ENCODE results near the gene SLC7A11.
"Not testable (repeated sequence)": the region's sequence is repeated elsewhere in the genome, so short reads cannot be mapped to it uniquely, and the experiment has no call there.

SLC7A11 gene

GRCh38 chr4:138242834-138243156, 646 bp upstream of the SLC7A11 start:
- no peak for DNase-seq (ENCODE audit: low read depth, low spot score)

DNA sequence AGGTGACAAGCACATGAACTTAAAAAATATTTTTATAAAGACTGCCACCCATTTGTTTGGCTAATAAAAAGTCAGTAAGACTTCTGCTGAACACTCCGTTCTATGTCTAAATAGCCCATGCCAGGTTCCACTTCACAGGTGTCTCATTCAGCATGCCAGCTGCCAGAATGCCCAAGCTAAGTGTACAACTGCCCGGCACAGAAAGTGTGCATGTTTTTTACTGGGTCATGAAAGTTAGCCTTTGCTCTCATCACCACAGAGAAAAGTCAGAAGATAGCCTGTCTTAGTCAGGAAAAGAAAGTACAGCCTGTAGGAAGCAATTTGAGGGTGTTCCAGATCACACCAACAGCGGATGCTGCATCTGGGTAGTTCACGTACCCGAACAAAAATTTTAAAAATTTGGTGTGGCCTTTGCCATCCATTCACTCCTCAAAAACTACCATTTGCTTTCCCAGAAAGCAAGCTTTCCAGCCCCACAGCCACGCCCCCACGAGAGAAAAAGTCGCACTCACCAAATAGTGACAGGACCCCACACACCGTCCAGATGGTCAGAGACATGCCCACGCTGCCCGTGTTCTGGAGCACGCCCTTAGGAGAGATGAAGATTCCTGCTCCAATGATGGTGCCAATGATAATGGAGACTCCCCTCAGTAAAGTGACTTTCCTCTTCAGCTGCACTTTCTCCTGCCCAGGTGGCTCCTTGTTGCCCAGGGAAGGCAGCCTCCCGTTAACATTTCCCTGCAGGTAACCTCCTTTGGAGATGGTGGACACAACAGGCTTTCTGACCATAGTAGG, 671 bp downstream of the SLC7A11 start:
- DNase-seq (ENCODE audit: low read depth, low spot score): no peak

DNA sequence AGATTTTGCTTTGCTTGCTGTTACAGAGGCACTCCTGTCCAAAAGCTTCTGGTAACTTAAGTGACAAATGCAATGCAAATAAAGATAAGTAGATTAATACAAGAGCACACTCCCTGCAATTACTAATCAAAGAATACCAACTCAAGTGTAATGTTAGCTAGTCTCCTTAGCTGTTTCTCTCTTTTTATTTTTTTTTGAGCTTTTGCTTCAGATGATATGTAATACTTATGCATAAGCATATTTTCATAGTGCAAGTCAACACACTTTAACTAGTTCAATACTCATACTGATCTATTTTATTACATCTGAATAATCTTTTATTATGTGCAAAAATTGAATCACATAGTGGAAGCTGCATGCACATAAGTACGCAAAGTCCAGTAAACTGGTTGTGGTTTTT, 2.7 kb downstream of the SLC7A11 start:
- DNase-seq (ENCODE audit: low read depth, low spot score): no peak

- no peak for DNase-seq (ENCODE audit: low read depth, low spot score)
These were observed 3.4 kb downstream of the SLC7A11 start for GRCh38 chr4:138238521-138239292.

- not testable (repeated sequence) for DNase-seq (ENCODE audit: low read depth, low spot score)
These were observed 5.0 kb downstream of the SLC7A11 start for GRCh38 chr4:138237132-138237531.

DNA sequence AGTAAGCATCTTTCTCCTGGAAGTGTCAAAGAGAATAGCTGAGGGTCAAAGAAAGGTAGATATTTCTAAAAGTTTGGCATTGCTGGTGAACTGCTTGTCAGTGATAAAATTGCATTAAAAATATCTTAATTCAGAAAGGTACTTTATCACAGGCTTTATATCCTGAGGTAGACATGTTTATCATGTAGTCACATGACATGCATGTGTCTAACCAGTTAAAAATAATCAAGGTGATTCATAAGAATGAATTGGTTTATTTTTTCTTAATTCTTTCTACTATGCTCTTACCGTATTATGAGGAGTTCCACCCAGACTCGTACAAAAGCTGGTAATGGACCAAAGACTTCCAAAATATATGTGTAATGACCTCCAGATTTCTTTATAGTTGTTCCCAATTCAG, 6.1 kb downstream of the SLC7A11 start:
- no peak for DNase-seq (ENCODE audit: low read depth, low spot score)

GRCh38 chr4:138235419-138235952, 6.7 kb downstream of the SLC7A11 start:
- DNase-seq (ENCODE audit: low read depth, low spot score): peak; percentile 25

DNA sequence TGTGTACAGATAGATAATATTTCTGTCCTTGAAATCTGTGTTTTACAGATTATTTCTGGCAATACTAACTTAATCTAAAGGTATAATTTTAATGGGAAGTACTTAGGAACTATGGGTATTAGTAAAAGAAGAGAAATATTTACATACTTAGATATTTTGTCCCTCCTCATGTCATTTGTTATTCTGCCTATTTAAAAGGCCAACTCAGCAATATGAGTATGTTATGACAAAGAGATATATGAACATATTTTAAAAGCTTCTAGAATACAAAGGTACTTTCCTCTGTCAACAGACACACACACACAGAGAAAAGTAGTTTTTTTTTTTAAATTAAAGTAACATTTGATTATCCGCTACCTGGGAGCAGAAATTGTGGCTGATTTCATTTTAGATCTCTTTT, 7.9 kb downstream of the SLC7A11 start:
- DNase-seq (ENCODE audit: low read depth, low spot score): no peak

DNA sequence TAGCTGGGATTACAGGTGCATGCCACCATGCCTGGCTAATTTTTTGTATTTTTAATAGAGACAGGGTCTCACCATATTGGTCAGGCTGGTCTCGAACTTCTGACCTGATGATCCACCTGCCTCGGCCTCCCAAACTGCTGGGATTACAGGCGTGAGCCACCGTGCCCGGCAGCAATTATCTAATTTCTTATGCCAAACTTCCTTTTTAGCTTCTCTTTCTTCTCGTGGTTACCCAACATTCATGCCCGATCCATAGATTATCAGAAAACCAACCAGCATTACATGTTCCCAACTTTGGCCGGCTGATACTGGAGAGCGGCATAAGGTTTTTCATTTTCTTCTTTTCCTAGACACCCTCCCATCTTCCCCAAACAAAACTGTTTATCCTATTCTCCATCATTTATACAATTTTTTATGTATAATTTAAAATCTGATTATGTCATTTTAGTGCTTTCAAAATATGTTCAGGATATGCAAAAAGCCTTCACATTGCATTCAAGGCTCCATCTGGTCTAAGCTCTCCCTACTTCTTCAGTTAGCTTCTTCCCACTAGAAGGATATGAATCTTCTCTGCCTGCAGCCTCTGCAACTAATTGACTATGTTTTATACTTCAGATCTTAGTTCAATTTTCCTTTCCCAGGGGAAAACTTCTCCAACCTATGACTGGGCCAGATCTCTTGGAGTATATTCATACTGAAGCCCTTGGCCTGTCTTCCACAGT, 8.7 kb downstream of the SLC7A11 start:
- no peak for DNase-seq (ENCODE audit: low read depth, low spot score)

DNA sequence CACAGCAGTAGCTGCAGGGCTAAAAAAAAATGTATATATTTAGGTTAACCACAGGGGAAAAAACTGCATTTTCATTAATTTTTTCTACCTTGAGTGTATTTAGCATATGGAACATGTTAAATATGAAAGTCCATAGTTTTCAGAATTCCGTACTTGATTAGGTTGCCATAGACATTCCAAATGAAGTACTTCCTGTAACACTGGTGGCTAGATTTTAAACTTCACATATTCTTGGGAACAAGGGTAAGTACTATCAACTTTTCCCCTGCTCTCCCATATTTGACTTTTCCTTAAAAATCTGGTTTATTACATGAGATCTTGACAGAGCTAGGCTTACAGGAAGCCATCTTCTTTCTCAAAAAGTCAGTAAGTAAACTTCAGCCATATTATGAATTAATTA, 9.8 kb downstream of the SLC7A11 start:
- no peak for DNase-seq (ENCODE audit: low read depth, low spot score)

DNA sequence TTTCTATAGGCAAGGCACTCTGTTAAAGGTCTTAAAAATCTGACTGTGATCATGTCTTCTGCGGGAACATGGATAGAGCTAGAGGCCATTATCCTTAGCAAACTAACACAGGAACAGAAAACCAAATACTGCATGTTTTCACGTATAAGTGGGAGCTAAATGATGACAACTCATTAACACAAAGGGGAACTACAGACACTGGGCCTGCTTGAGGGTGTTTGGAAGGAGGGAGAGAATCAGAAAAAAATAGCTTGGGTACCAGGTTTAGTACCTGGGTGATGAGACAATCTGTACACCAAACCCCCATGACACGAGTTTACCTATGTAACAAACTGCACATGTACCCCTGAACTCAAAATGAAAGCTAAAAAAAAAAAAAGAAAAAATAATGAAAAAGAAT, 12.1 kb downstream of the SLC7A11 start:
- DNase-seq (ENCODE audit: low read depth, low spot score): no peak

DNA sequence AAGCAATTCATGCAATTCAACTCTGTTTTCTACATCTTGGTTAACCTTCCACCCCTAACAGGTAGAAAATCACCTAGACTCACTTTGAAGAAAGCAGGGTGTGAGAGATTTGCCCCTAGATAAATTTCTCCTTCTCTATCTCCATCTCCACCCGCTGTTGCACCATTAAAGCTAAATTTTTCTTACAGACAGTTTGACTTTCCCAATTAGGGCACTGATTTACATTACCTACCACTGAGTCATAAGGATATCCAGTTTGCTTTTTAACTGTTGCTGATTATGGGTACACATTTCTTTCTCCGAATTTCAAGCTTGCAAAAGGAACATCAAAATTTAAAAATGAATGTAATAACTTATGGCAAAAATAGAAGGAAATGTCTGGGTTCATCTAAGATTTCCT, 13.0 kb downstream of the SLC7A11 start:
- no peak for DNase-seq (ENCODE audit: low read depth, low spot score)

DNA sequence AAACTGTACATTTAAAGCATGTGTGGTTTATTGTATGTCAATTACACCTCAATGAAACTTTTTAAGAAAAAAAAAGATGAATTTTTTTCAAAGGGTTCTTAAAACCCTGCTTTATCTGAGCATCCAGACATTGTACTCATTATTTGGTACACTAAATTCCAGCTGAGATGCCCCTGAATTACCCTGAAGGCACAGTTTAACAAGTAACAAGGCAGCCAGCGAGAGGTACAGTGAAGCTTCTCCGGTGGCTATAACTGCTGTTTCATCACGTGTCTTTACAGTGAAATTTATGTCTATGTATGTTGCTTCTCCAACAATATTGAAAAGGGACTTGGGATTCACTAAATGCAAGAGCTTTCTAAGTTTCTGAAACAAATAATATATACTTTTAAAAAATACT, 15.8 kb downstream of the SLC7A11 start:
- no peak for DNase-seq (ENCODE audit: low read depth, low spot score)

GRCh38 chr4:138225477-138225876, 16.7 kb downstream of the SLC7A11 start:
- no peak for DNase-seq (ENCODE audit: low read depth, low spot score)

GRCh38 chr4:138224614-138225013, 17.5 kb downstream of the SLC7A11 start:
- no peak for DNase-seq (ENCODE audit: low read depth, low spot score)

GRCh38 chr4:138223231-138223910, 18.8 kb downstream of the SLC7A11 start:
- no peak for DNase-seq (ENCODE audit: low read depth, low spot score)

DNA sequence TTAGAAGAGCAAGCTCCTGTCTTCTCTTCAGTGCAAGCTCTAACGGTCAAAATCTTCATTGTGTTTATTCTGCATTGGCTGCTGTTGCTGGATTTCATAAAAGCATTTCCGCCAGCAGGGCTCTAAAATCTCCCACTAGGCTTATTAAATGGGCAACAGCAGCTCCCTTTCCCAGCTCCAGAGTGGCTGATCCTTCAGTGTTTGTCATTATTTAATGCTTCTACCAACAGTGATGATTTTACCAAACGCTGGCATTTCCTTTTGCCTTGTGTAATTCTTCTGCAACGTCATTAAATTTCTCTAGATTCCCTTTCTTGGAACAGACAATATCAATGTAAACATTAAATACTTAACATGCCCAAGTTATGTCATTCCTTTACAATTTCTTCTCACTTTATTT, 20.1 kb downstream of the SLC7A11 start:
- no peak for DNase-seq (ENCODE audit: low read depth, low spot score)

GRCh38 chr4:138218976-138219375, 23.2 kb downstream of the SLC7A11 start:
- no peak for DNase-seq (ENCODE audit: low read depth, low spot score)

- no peak for DNase-seq (ENCODE audit: low read depth, low spot score)
These were observed 24.6 kb downstream of the SLC7A11 start for GRCh38 chr4:138217567-138217966.

DNA sequence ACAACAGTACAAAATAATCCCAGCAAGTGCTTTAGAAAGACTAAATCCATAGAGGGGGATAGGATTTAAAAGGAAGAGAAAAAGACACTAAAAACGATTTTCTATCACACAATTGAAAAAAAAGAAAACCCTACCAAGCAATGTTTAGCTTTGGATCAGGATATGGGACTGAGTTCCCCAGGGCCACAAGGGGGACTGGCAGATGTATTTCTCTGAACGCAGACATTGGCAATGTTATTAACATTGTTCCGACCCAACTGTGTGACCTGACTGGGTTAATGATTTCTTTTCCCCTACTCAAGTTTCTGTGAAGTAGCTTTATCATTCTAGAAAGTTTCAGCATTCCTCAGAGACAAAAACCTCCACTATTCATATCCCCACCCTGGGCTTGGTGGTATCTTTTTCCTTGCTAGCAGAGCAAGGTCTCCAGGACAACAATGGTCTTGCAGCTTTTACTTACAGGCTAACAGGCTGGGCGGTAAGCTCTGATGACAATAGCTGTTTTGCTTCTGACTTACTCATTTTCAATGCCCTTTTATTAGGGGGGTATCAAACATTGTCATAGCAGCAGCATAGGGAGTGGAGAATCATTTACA, 25.8 kb downstream of the SLC7A11 start:
- no peak for DNase-seq (ENCODE audit: low read depth, low spot score)

DNA sequence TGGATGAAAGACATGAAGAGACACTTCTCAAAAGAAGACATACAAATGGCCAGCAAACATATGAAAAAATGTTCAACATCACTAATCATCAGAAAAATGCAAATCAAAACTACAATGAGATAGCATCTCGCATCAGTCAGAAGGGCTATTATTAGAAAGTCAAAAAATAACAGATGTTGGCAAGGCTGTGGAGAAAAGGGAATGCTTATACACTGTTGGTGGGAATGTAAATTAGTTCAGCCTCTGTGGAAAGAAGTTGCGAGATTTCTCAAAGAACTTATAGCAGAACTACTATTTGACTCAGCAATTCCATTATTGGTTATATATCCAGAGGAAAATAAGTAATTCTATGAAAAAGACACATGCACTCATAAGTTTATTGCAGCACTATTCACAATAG, 31.6 kb downstream of the SLC7A11 start:
- not testable (repeated sequence) for DNase-seq (ENCODE audit: low read depth, low spot score)

Data from brain pericyte (primary cell).